ENCODE data around the gene CDC42.
"Not testable (repeated sequence)": the region's sequence is repeated elsewhere in the genome, so short reads cannot be mapped to it uniquely, and the experiment has no call there.

CDC42 gene

GRCh38 chr1:22075718-22076117 is 23.2 kb downstream of the CDC42 start:
- DNase-seq (ENCODE audit: low read depth) = no peak

- DNase-seq (ENCODE audit: low read depth) = no peak
Measured at GRCh38 chr1:22076346-22076745, 23.8 kb downstream of the CDC42 start.

- no peak for DNase-seq (ENCODE audit: low read depth)
Measured at GRCh38 chr1:22077728-22078127, 25.2 kb downstream of the CDC42 start.

- DNase-seq (ENCODE audit: low read depth) = no peak
Measured at GRCh38 chr1:22078133-22078532, 25.6 kb downstream of the CDC42 start.

GRCh38 chr1:22080191-22080590 is 27.7 kb downstream of the CDC42 start:
- no peak for DNase-seq (ENCODE audit: low read depth)

- no peak for DNase-seq (ENCODE audit: low read depth)
Measured at GRCh38 chr1:22088331-22088730, 35.8 kb downstream of the CDC42 start.

- DNase-seq (ENCODE audit: low read depth) = no peak
Measured at GRCh38 chr1:22089134-22089571, 36.6 kb downstream of the CDC42 start.

GRCh38 chr1:22089787-22090186 is 37.3 kb downstream of the CDC42 start:
- DNase-seq (ENCODE audit: low read depth) = no peak

- DNase-seq (ENCODE audit: low read depth) = no peak
Measured at GRCh38 chr1:22090867-22091266, 38.4 kb downstream of the CDC42 start.

- not testable (repeated sequence) for DNase-seq (ENCODE audit: low read depth)
Measured at GRCh38 chr1:22092026-22092768, 39.7 kb downstream of the CDC42 start.

GRCh38 chr1:22093513-22093912 is 41.0 kb downstream of the CDC42 start:
- no peak for DNase-seq (ENCODE audit: low read depth)

- DNase-seq (ENCODE audit: low read depth) = no peak
Measured at GRCh38 chr1:22096036-22096435, 43.5 kb downstream of the CDC42 start.

GRCh38 chr1:22096463-22096862 is 44.0 kb downstream of the CDC42 start:
- no peak for DNase-seq (ENCODE audit: low read depth)

- DNase-seq (ENCODE audit: low read depth) = no peak
Measured at GRCh38 chr1:22098752-22099151, 46.2 kb downstream of the CDC42 start.

- DNase-seq (ENCODE audit: low read depth) = no peak
Measured at GRCh38 chr1:22100168-22100567, 47.7 kb downstream of the CDC42 start.

- no peak for DNase-seq (ENCODE audit: low read depth)
Measured at GRCh38 chr1:22101199-22101598, 48.7 kb downstream of the CDC42 start.

GRCh38 chr1:22101995-22102394 is 49.5 kb downstream of the CDC42 start:
- no peak for DNase-seq (ENCODE audit: low read depth)

- no peak for DNase-seq (ENCODE audit: low read depth)
Measured at GRCh38 chr1:22102746-22103145, 50.2 kb downstream of the CDC42 start.

- DNase-seq (ENCODE audit: low read depth) = no peak
Measured at GRCh38 chr1:22104094-22104493, 51.6 kb downstream of the CDC42 start.

GRCh38 chr1:22104865-22105437 is 52.4 kb downstream of the CDC42 start:
- peak; percentile 18 for DNase-seq (ENCODE audit: low read depth)

- no peak for DNase-seq (ENCODE audit: low read depth)
Measured at GRCh38 chr1:22105611-22106207, 53.2 kb downstream of the CDC42 start.

- no peak for DNase-seq (ENCODE audit: low read depth)
Measured at GRCh38 chr1:22107126-22107525, 54.6 kb downstream of the CDC42 start.

GRCh38 chr1:22108339-22109105 is 56.0 kb downstream of the CDC42 start:
- no peak for DNase-seq (ENCODE audit: low read depth)
